Right hindlimb (tissue), 1 donor: ENCODE data around the gene TMEM176B.
"Not testable (repeated sequence)": the region's sequence is repeated elsewhere in the genome, so short reads cannot be mapped to it uniquely, and the experiment has no call there.

Source experiments
- DNase-seq: peaks from one replicate; pipeline ENCODE4 v3.0.0-alpha.2; 2018

The TMEM176B gene

DNA sequence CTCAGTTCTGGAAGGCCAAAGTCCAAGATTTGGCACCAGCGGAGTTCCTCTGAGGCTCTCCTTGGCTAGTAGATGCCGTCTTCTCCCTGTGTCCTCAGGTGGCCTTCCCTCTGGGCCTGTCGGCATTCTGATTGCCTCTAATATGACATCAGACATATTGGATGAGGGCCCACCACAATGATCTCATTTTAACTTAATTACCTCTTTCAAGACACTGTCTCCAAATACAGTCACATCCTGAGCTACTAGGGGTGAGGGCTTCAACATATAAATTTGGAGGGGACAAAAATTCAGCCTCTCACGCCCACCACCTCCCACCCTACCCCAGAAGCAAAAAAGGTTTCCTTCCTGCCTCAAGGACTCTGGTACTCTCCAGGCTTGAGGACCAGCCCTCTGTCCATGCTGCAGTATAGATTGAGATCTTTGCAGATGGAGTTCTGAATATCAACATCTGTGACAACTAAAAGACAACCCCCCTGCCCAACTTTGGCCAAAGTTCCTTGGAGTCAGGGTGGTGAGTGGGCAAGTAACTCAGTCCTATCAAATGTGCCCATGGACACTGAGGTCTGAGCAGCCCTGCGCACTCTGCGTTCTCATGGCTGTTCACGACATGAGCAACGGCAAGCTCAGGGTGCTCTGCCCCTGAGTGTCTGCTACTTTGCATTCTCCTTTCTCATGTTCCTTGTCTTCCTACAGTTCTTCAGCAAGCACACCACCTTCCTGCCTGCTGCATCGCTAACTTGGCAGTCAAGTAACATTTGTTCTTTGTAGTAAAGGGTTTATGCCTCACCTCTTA lies 11.5 kb downstream of the TMEM176B start:
- peak; percentile 54 for DNase-seq

GRCh38 chr7:150787321-150788281 lies 12.6 kb downstream of the TMEM176B start:
- DNase-seq, result no peak

GRCh38 chr7:150784954-150785353 lies 15.2 kb downstream of the TMEM176B start:
- DNase-seq, result no peak

DNA sequence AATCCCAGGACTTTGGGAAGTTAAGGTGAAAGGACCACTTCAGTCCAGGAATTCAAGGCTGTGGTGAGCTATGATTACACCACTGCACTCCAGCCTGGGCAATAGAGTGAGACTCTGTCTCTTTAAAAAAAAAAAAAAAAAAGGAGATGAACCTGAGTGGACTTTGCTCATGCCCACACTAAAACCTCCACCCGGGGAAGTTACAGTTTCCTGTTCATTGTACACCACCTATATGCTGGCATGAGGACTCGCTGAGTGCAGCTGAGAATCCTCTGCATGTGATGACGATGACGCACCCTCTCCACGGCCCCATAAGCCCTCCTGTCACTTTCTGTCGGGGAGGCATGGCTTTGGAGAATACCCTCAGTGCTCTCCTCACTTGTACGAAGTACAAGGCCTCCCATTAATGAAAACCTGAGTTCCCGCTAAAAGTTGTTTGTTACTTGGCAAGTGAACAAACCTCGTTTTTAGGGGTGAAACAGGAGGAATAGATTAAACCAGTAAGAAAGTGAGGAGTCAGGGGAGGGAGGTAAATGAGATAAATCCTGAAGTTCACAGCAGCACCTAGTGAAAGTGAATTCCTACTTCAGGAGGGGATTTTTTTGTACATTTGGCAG lies 15.9 kb downstream of the TMEM176B start:
- no peak for DNase-seq

GRCh38 chr7:150781961-150782360 lies 18.2 kb downstream of the TMEM176B start:
- no peak for DNase-seq

- no peak for DNase-seq
Measured at GRCh38 chr7:150781103-150781502, 19.1 kb downstream of the TMEM176B start.

DNA sequence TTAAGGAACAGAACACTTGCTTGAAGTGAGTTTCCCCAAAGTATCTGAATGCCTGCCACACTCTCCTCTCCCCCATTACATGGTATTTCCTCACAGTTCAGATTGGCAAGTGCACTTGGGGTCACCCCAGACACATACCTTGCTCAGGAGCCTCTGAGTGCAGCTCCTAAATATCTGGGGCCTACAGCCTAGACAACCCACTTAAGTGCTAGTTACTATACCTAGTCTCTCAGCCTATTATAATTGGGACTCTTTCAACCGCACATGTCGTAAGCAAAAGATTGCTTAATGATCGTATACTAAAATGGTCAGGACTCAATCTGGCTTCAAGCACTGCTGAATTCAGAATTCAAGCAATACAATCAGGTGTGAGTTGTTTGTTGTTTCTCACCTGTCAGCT lies 19.9 kb downstream of the TMEM176B start:
- DNase-seq, result no peak

DNA sequence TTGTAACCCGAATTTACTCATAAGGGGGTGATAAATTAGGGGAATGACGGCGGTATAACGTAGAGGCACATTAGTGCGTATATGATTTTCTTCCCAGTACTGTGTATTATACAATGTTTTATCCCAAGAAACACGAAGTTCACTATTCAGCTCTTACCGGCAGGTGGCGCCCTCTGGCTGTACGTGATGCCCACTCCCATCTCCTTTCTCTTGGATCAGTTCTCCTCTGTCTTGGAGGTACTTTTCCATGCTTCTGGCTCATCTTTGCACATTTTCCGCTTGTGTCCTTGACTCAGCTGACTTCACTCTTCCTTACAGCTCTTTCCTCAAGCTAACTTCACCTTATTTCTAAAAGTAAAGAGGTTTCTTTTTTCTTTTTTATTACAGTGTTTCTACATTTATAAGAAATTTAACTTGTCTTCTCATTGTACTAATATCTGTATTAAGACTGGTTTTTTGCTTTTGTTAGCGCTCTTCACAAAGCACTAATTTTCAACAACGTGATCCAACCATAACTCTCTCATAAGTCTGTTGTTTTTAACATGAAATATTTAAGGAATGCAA lies 21.3 kb downstream of the TMEM176B start:
- DNase-seq, result peak; percentile 87

GRCh38 chr7:150778014-150778737 lies 22.0 kb downstream of the TMEM176B start:
- DNase-seq, result no peak

DNA sequence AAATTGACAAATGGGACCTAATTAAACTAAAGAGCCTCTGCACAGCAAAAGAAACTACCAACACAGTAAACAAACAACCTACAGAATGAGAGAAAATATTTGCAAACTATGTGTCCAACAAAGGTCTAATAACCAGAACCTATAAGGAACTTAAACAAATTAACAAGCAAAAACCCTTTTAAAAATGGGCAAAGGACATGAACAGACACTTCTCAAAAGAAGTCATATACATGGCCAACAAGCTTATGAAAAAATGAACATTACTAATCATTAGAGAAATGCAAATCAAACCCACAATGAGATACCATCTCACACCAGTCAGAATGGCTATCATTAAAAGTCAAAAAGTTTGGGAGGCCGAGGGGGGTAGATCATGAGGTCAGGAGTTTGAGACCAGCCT lies 26.0 kb downstream of the TMEM176B start:
- not testable (repeated sequence) for DNase-seq

DNA sequence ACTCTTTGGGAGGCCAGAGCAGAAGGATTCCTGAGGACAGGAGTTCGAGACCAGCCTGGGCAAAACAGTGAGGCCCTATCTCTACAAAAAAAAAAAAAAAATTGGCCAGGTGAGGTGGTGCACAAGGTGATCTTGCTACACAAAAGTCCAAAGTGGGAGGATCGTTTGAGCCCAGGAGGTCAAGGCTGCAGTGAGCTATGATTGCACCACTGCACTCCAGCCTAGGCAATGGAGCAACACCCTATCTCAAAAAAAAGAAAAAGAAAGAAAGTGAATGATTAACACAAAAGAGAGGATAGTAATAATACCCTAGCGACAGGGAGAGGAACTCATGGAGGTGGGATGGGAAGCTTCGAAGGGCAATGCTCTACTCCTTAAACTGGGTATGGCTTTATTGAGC lies 30.4 kb downstream of the TMEM176B start:
- no peak for DNase-seq

DNA sequence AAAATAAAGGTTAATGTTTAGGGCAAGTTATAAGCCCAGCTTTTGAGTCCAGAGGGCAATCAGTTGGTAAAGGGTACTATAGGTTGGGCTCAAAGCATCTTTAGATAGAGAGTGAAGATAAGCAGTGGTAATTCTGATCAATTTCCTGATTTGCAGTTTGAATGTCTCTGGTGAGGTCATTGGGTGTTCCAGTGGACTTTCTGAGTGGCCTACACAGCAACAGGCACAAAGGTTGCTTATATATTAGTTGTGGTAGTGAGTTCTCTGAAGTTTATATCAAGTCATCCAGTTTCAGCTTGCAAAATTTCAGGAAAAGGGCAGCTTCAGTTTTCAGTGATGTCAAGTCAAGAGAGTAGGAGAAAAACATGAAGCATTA lies 33.8 kb downstream of the TMEM176B start:
- DNase-seq, result no peak

- DNase-seq, result no peak
Measured at GRCh38 chr7:150759479-150759878, 40.7 kb downstream of the TMEM176B start.

GRCh38 chr7:150756858-150757257 lies 43.3 kb downstream of the TMEM176B start:
- DNase-seq, result no peak

DNA sequence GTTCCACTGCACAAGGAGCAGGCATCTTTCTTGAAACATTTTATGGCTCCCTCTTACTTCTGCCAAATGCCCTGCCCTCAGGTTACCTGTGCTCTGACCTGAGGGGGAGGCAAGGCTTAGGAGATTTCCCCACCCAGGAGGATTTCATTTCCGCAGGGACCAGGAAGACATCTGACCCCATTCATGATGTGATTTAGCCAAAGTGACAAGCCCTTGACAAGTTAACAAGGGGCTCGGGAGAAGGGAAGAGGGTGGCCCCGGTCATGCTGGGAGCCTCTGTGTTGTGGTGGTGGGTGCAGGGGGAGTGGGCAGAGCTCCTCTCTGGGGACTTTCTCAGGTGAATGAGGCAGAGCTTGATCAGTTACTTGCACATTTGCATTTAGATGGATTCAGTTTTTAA lies 44.0 kb downstream of the TMEM176B start:
- no peak for DNase-seq

- DNase-seq, result no peak
Measured at GRCh38 chr7:150755473-150756099, 44.6 kb downstream of the TMEM176B start.

GRCh38 chr7:150754951-150755350 lies 45.2 kb downstream of the TMEM176B start:
- no peak for DNase-seq

- DNase-seq, result no peak
Measured at GRCh38 chr7:150753826-150754603, 46.1 kb downstream of the TMEM176B start.

- no peak for DNase-seq
Measured at GRCh38 chr7:150753239-150753638, 46.9 kb downstream of the TMEM176B start.

DNA sequence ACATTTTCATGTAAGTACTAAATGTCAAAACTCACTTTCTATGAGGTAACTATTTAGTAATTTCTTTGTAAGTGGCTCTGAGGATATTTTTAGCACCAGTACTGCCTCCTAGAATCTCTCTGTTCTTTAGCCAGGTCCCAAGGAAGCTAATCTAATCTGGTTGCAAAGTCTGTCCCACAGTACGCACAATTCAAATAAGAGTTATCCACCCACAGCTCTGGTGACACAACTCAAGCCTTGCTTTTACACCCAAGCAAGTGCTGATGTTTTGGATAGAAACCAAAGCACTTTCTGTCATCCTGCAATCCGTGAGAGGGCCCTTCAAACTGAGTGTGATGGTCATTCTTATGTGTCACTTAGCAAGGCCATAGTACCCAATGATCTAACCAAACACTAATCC lies 48.5 kb downstream of the TMEM176B start:
- no peak for DNase-seq

DNA sequence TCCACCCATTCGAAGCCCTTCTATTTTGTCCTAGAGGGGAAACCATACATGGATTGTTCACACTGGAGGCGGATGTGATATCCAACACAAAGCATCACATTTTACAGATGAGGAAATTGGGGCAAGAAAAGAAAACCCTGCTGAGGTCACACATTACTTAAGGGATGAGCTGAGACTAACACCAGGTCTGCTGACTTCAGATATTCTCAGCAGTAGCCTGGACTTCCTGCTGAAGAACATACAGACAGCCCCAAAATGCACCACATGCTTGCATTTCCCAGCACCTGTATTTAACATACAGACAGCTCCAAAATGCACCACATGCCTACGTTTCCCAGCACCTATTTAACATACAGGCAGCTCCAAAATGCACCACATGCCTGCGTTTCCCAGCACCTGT lies 51.8 kb downstream of the TMEM176B start:
- no peak for DNase-seq
